CD14-positive monocyte (primary cell): ENCODE measurements around the gene PAM. TPM values are rescaled to one million over a fixed set of nuclear protein-coding genes. Genes with fewer than 3 reads are reported as not detected.

ENCODE experiments used
- DNase-seq, 3 donors: peaks; one replicate each; pipeline ENCODE4 v3.0.0-alpha.2; 2011 to 2022
- H2AFZ ChIP-seq: 2 replicates; pipeline ENCODE4 v1.6.0; 2012; ENCODE audit warnings: mild to moderate bottlenecking, low read depth, low read length, inconsistent platforms; ENCODE audit not compliant: insufficient read depth, poor library complexity, severe bottlenecking
- H3K27ac ChIP-seq, 2 donors: 1 replicate in 1 of 2; 2 replicates in 1 of 2; pipeline ENCODE4 v1.5.1; 2012 to 2013; ENCODE audit warnings: low read length in 2 of 2, control low read depth in 1 of 2, inconsistent platforms in 1 of 2, low read depth in 1 of 2, mild to moderate bottlenecking in 1 of 2
- H3K27me3 ChIP-seq, 2 donors: one replicate each; pipeline versions ENCODE4 v1.6.0 to v1.6.1; 2011 to 2013; ENCODE audit warnings: low read length in 2 of 2; ENCODE audit not compliant: control insufficient read depth in 2 of 2, insufficient read depth in 2 of 2
- H3K36me3 ChIP-seq, 2 donors: replicated peaks in 1 of 2; 1 replicate in 1 of 2; 2 replicates in 1 of 2; pipeline versions ENCODE4 v1.5.1 to v1.6.1; 2012 to 2013; ENCODE audit warnings: low read length in 2 of 2, control low read depth in 1 of 2, inconsistent platforms in 1 of 2, mild to moderate bottlenecking in 1 of 2; ENCODE audit not compliant: insufficient read depth in 2 of 2, control insufficient read depth in 1 of 2
- H3K4me1 ChIP-seq, 2 donors: 1 replicate in 1 of 2; 2 replicates in 1 of 2; pipeline versions ENCODE4 v1.5.1 to v1.6.1; 2012 to 2013; ENCODE audit warnings: low read length in 2 of 2, control low read depth in 1 of 2, inconsistent platforms in 1 of 2, mild to moderate bottlenecking in 1 of 2, moderate library complexity in 1 of 2; ENCODE audit not compliant: insufficient read depth in 2 of 2, control insufficient read depth in 1 of 2
- H3K4me2 ChIP-seq: replicated peaks from 2 replicates; pipeline ENCODE3; 2012; ENCODE audit warnings: low read length, moderate library complexity, mild to moderate bottlenecking; ENCODE audit not compliant: poor library complexity, severe bottlenecking; ENCODE audit errors: extremely low read depth
- H3K4me3 ChIP-seq, 3 experiments: fragments of 200-600 bp in 1 of 3; sonication (generic) in 1 of 3; replicated peaks in 1 of 3; 1 replicate in 2 of 3; 2 replicates in 1 of 3; pipeline ENCODE4 v1.5.1; 2011 to 2013; ENCODE audit warnings: low read length in 3 of 3, mild to moderate bottlenecking in 3 of 3, control low read depth in 2 of 3, low read depth in 2 of 3, inconsistent platforms in 1 of 3, moderate library complexity in 1 of 3
- H3K79me2 ChIP-seq: 2 replicates; pipeline ENCODE4 v1.6.0; 2012; ENCODE audit warnings: mild to moderate bottlenecking, control low read depth, inconsistent platforms, low read length, moderate library complexity; ENCODE audit not compliant: insufficient read depth
- H3K9ac ChIP-seq: 2 replicates; pipeline ENCODE4 v1.6.0; 2017; ENCODE audit warnings: low read length, mild to moderate bottlenecking; ENCODE audit not compliant: insufficient read depth, poor library complexity, severe bottlenecking
- H3K9me3 ChIP-seq, 2 donors: replicated peaks in 1 of 2; 1 replicate in 1 of 2; 2 replicates in 1 of 2; pipeline versions ENCODE4 v1.5.1 to v1.6.1; 2012 to 2013; ENCODE audit warnings: low read length in 2 of 2, control low read depth in 1 of 2; ENCODE audit not compliant: control insufficient read depth in 1 of 2, insufficient read depth in 1 of 2
- H4K20me1 ChIP-seq: 2 replicates; pipeline ENCODE4 v1.6.0; 2012; ENCODE audit warnings: mild to moderate bottlenecking, low read length, control low read depth, moderate library complexity; ENCODE audit not compliant: insufficient read depth
- H3K27ac Mint-ChIP-seq, 7 donors: one replicate each; pipeline ENCODE4 v1.8.0; 2020; ENCODE audit warnings: mild to moderate bottlenecking in 7 of 7, mixed read lengths in 7 of 7, moderate library complexity in 6 of 7, inconsistent platforms in 2 of 7
- H3K27me3 Mint-ChIP-seq, 3 donors: one replicate each; pipeline ENCODE4 v1.8.0; 2021 to 2022; ENCODE audit warnings: low read depth in 3 of 3, mild to moderate bottlenecking in 3 of 3, mixed read lengths in 3 of 3, moderate library complexity in 3 of 3, inconsistent platforms in 1 of 3
- H3K36me3 Mint-ChIP-seq, 2 donors: one replicate each; pipeline ENCODE4 v1.8.0; 2020; ENCODE audit warnings: mixed read lengths in 2 of 2, inconsistent platforms in 1 of 2, mild to moderate bottlenecking in 1 of 2
- H3K4me1 Mint-ChIP-seq: one replicate; pipeline ENCODE4 v1.8.0; 2020; ENCODE audit warnings: mild to moderate bottlenecking, mixed read lengths
- H3K4me3 Mint-ChIP-seq, 2 donors: one replicate each; pipeline ENCODE4 v1.8.0; 2020; ENCODE audit warnings: mild to moderate bottlenecking in 2 of 2, mixed read lengths in 2 of 2, moderate library complexity in 1 of 2
- H3K9me3 Mint-ChIP-seq, 7 donors: one replicate each; pipeline ENCODE4 v1.8.0; 2020 to 2022; ENCODE audit warnings: mixed read lengths in 7 of 7, mild to moderate bottlenecking in 6 of 7, moderate library complexity in 6 of 7, inconsistent platforms in 2 of 7
- CTCF ChIP-seq: fragments of 200-600 bp; IDR thresholded peaks from one replicate; pipeline ENCODE4 v1.8.0; 2022; ENCODE audit warnings: antibody characterized with exemption, mild to moderate bottlenecking
- WGBS: methylation state at CpG from one replicate; pipeline ENCODE4 v1.1.5; 2013; ENCODE audit warnings: missing lambda C conversion rate; ENCODE audit not compliant: insufficient coverage; 5-methylcytosine and 5-hydroxymethylcytosine counted together
- intact Hi-C, 2 donors: fragments of 100-400 bp; cut with micrococcal nuclease; formaldehyde crosslinking; loops; one replicate each; pipeline versions ENCODE4 v1.15.0 to v1.15.1; 2023
- polyA plus RNA-seq, 3 donors: library from polyadenylated mRNA; depleted of rRNA in 1 of 3; unstranded in 2 of 3; stranded (reverse) in 1 of 3; fragments of 300-500 nt in 2 of 3; fragments of >200 nt in 1 of 3; fragmentation: Illumina TruSeq in 2 of 3; gene quantifications; 1 replicate in 2 of 3; 2 replicates in 1 of 3; pipeline ENCODE4 v1.2.3, GENCODE V29; 2012 to 2021

PAM gene
- polyA plus RNA-seq, 3 donors: 11.8 to 27.4 (median 12.8) TPM

- H3K4me2 ChIP-seq: peak overlapping the region; percentile 91
- no peaks in the 10 kb centered on the region for H3K79me2 ChIP-seq
- peak overlapping the region; percentile 52 to 79 (median 63) for H3K4me3 ChIP-seq
- DNase-seq: no peak
- Mint-ChIP-seq H3K36me3 (peaks cover 5 to 11% of the 10 kb centered on the region in 2 donors), H3K4me3 (peak overlapping the region; percentile 77 to 89), H3K27ac (peak overlapping the region in 4 of 7 donors; percentile 29 to 88 (median 54)), H3K27me3 (peaks cover 0 to 5% (median 3%) of the 10 kb centered on the region in 3 donors), H3K9me3 (no peaks in the 10 kb centered on the region), H3K4me1 (peaks cover 22% of the 10 kb centered on the region)
- H3K9me3 ChIP-seq: no peaks in the 10 kb centered on the region
- 48% methylated on average over 3 of the region's 3 CpGs for WGBS
- H2AFZ ChIP-seq: peak overlapping the region; percentile 80
- H4K20me1 ChIP-seq: no peaks in the 10 kb centered on the region
- no peaks in the 10 kb centered on the region for H3K27me3 ChIP-seq
- TF ChIP-seq CTCF: no peak
- no peaks in the 10 kb centered on the region for H3K36me3 ChIP-seq
- peak overlapping the region; percentile 76 for H3K9ac ChIP-seq
- no peak overlapping the region for H3K27ac ChIP-seq
- intact Hi-C loops: no loop called here
- peaks cover 7 to 20% of the 10 kb centered on the region in 2 donors for H3K4me1 ChIP-seq
These were observed 110.0 kb downstream of the PAM start for GRCh38 chr5:102865171-102865509.

- no peak for TF ChIP-seq CTCF
- under 1% methylated on average over 47 of the region's 54 CpGs for WGBS
- Histone ChIP-seq H3K79me2 (no peaks in the 10 kb centered on the region), H3K27me3 (no peaks in the 10 kb centered on the region), H2AFZ (peak overlapping the region; percentile 80), H3K4me2 (peak overlapping the region; percentile 91), H3K4me3 (peak overlapping the region; percentile 52 to 79 (median 63)), H3K4me1 (peaks cover 7 to 20% of the 10 kb centered on the region in 2 donors), H3K9me3 (no peaks in the 10 kb centered on the region), H3K36me3 (no peaks in the 10 kb centered on the region), H4K20me1 (no peaks in the 10 kb centered on the region), H3K27ac (peak overlapping the region in 1 of 2 donors; percentile 58), H3K9ac (peak overlapping the region; percentile 76)
- peak; percentile 40 to 89 (median 63) for DNase-seq
- peak overlapping the region; percentile 77 to 89 for H3K4me3 Mint-ChIP-seq
- H3K36me3 Mint-ChIP-seq: peaks cover 5 to 11% of the 10 kb centered on the region in 2 donors
- intact Hi-C loops: no loop called here
- H3K27me3 Mint-ChIP-seq: peaks cover 0 to 5% (median 3%) of the 10 kb centered on the region in 3 donors
- peaks cover 22% of the 10 kb centered on the region for H3K4me1 Mint-ChIP-seq
- peak overlapping the region; percentile 38 to 88 (median 62) for H3K27ac Mint-ChIP-seq
- no peaks in the 10 kb centered on the region for H3K9me3 Mint-ChIP-seq
These were observed 110.6 kb downstream of the PAM start for GRCh38 chr5:102865510-102866236.
